ENCODE data around the gene POLR1D.

DNA sequence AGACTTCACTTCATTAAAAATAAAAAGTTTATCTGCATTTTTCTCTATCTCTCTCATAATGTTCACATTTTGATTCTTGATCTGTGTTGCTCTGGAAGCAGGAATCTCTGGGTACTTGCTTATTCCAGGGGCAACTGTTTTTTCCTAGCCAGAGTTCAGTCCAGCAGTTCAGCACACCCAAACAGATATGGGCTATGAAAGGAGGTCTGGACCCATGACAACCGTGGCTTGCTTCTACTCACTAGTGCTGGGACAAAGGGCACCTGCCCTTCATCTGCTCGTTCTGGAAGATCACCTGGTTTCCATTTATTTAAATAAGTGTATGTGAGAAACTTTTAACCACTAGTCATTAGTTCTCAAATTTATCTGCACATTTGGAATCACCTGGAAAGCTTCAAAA lies 36.0 kb downstream of the POLR1D start:
- TF ChIP-seq, protein P1, sequence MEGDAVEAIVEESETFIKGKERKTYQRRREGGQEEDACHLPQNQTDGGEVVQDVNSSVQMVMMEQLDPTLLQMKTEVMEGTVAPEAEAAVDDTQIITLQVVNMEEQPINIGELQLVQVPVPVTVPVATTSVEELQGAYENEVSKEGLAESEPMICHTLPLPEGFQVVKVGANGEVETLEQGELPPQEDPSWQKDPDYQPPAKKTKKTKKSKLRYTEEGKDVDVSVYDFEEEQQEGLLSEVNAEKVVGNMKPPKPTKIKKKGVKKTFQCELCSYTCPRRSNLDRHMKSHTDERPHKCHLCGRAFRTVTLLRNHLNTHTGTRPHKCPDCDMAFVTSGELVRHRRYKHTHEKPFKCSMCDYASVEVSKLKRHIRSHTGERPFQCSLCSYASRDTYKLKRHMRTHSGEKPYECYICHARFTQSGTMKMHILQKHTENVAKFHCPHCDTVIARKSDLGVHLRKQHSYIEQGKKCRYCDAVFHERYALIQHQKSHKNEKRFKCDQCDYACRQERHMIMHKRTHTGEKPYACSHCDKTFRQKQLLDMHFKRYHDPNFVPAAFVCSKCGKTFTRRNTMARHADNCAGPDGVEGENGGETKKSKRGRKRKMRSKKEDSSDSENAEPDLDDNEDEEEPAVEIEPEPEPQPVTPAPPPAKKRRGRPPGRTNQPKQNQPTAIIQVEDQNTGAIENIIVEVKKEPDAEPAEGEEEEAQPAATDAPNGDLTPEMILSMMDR (IDR thresholded peaks at IDR 0.05), result no peak
- no peak for TF ChIP-seq ZFX (IDR thresholded peaks at IDR 0.05; ENCODE audit: borderline replicate concordance)
